Vagina (tissue), 2 donors: ENCODE data around the gene KLHL34.

Experiments used
- POLR2A ChIP-seq, 2 donors: fragments of 450-650 bp; IDR thresholded peaks; one replicate each; pipeline ENCODE4 v1.6.1; 2017; ENCODE audit warnings: antibody characterized with exemption in 2 of 2, mild to moderate bottlenecking in 2 of 2, moderate library complexity in 2 of 2
- POLR2AphosphoS5 ChIP-seq, 2 donors: sonication (generic); formaldehyde crosslinking; IDR thresholded peaks; one replicate each; pipeline ENCODE4 v1.9.0; 2017; ENCODE audit warnings: antibody characterized with exemption in 2 of 2, mild to moderate bottlenecking in 2 of 2, low read depth in 1 of 2; ENCODE audit not compliant: insufficient read depth in 1 of 2
- TF ChIP-seq, protein P1 (sequence below), 3 experiments: fragments of 450-650 bp in 2 of 3; fragments of 200-600 bp in 1 of 3; sonication (generic) in 1 of 3; IDR thresholded peaks; one replicate each; pipeline ENCODE4 v1.5.1; 2017 to 2019; ENCODE audit warnings: antibody characterized with exemption in 3 of 3, mild to moderate bottlenecking in 2 of 3, moderate library complexity in 2 of 3

- no peak for TF ChIP-seq POLR2A (IDR thresholded peaks at IDR 0.05)
- TF ChIP-seq, protein P1, sequence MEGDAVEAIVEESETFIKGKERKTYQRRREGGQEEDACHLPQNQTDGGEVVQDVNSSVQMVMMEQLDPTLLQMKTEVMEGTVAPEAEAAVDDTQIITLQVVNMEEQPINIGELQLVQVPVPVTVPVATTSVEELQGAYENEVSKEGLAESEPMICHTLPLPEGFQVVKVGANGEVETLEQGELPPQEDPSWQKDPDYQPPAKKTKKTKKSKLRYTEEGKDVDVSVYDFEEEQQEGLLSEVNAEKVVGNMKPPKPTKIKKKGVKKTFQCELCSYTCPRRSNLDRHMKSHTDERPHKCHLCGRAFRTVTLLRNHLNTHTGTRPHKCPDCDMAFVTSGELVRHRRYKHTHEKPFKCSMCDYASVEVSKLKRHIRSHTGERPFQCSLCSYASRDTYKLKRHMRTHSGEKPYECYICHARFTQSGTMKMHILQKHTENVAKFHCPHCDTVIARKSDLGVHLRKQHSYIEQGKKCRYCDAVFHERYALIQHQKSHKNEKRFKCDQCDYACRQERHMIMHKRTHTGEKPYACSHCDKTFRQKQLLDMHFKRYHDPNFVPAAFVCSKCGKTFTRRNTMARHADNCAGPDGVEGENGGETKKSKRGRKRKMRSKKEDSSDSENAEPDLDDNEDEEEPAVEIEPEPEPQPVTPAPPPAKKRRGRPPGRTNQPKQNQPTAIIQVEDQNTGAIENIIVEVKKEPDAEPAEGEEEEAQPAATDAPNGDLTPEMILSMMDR (IDR thresholded peaks at IDR 0.05) = no peak
- no peak for TF ChIP-seq POLR2AphosphoS5 (IDR thresholded peaks at IDR 0.05; ENCODE audit: insufficient read depth in 1 of 2, low read depth in 1 of 2)
These were observed 48.0 kb downstream of the KLHL34 start for GRCh38 chrX:21610168-21610567.
